HG02642 (cell line): ENCODE data around the gene RASGRP2.

Experiments used
- ATAC-seq: cut with Tn5 transposase; IDR thresholded peaks from one replicate; pipeline ENCODE4 v1.9.1; 2021; ENCODE audit warnings: mild to moderate bottlenecking; ENCODE audit not compliant: unreplicated experiment, poor library complexity

RASGRP2 gene

GRCh38 chr11:64681171-64681570 lies 62.8 kb downstream of the RASGRP2 start:
- no peak for ATAC-seq

GRCh38 chr11:64679846-64680245 lies 64.1 kb downstream of the RASGRP2 start:
- ATAC-seq, result no peak

GRCh38 chr11:64677441-64678023 lies 66.4 kb downstream of the RASGRP2 start:
- no peak for ATAC-seq
